Central memory CD4-positive, alpha-beta T cell (primary cell): ENCODE data around the gene HSPBAP1.
"Not testable (repeated sequence)": the region's sequence is repeated elsewhere in the genome, so short reads cannot be mapped to it uniquely, and the experiment has no call there.

Experiments
- DNase-seq: peaks from one replicate; pipeline ENCODE4 v3.0.0; 2022

HSPBAP1 gene

DNA sequence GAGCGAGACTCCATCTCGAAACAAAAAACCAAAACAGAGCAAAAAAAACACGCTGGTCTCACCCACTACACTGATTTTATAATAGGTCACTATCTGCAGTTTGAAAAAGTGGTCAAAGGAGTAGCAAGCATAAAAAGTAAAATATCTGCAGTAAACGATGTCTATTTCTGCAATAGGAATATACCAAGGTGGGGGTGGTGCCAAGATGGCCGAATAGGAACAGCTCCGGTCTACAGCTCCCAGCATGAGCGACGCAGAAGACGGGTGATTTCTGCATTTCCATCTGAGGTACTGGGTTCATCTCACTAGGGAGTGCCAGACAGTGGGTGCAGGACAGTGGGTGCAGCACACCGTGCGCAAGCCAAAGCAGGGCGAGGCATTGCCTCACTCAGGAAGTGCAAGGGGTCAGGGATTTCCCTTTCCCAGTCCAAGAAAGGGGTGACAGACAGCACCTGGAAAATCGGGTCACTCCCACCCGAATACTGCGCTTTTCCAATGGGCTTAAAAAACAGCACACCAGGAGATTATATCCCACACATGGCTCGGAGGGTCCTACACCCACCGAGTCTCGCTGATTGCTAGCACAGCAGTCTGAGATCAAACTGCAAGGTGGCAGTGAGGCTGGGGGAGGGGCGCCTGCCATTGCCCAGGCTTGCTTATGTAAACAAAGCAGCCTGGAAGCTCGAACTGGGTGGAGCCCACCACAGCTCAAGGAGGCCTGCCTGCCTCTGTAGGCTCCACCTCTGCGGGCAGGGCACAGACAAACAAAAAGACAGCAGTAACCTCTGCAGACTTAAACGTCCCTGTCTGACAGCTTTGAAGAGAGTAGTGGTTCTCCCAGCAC, 60.7 kb downstream of the HSPBAP1 start:
- not testable (repeated sequence) for DNase-seq

DNA sequence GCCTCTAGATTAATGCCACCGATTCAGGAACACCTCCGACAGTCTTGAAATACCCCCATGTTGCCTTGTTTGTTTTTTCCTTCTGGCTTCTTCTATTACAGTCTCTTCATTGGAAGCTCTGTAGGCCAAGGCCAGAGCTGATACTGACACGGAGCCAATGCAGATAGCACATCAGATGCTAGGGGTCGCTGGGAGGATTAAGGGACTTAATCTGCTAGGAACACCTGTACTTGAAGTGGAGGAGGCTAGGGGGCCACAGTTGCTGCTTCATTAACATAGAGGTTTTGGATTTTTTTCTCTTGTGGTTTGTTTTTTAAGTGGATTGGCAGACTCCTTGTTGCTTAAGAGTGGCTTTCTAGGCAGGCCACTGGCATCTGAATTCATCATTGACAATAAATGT, 63.4 kb downstream of the HSPBAP1 start:
- no peak for DNase-seq

DNA sequence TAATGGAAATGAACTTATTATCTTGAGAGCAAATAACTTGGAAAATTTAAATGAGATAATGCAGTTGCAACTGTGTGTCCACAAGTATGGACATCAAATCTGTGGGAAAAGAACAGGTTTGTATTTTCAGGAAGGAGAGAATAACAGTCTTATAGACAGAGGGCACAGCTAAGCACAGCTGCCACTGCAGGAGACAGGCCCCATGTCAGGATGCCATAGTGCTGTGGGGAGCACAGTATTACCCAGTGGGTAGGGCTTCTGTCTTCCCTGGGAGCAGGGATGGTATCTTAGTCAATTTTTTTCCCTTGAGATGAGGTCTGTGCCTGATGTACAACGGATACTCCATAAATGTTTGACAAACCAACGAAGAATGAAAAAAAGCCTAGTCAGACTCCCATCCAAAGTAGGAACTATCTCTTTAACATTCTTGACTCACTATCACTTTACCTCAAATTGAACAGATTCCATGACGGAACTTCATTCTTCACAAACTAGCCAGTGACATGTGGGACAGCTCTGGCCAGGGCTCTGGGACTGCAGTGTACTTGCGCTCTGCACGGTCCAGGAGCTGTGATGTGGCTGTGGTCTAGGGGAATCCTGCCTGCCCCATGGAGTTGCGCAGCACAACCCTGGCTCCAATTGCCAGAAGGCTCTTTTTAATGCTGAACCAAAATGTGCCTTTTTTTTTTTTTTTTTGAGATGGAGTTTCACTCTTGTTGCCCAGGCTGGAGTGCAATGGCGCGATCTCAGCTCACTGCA, 64.7 kb downstream of the HSPBAP1 start:
- DNase-seq: no peak

DNA sequence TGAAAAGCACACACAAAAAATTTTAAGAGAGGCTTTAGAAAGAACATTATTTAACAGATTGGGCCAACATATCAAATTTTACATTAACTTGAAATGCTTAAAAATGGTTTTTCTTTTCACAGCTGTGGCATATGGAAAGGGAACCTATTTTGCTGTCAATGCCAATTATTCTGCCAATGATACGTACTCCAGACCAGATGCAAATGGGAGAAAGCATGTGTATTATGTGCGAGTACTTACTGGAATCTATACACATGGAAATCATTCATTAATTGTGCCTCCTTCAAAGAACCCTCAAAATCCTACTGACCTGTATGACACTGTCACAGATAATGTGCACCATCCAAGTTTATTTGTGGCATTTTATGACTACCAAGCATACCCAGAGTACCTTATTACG, 65.4 kb downstream of the HSPBAP1 start:
- DNase-seq: no peak

DNA sequence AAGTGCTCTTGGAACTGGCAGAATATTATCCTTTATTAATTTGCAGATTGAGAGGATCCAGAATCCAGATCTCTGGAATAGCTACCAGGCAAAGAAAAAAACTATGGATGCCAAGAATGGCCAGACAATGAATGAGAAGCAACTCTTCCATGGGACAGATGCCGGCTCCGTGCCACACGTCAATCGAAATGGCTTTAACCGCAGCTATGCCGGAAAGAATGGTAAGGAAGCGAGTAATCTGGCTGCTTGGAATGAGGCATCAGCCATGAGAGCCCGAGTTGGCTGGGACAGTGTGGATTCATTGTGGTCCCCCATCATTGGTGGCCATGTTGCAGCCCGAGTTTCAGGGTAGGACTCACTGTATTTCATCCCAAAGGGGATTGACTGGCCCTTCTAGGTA, 65.9 kb downstream of the HSPBAP1 start:
- no peak for DNase-seq

DNA sequence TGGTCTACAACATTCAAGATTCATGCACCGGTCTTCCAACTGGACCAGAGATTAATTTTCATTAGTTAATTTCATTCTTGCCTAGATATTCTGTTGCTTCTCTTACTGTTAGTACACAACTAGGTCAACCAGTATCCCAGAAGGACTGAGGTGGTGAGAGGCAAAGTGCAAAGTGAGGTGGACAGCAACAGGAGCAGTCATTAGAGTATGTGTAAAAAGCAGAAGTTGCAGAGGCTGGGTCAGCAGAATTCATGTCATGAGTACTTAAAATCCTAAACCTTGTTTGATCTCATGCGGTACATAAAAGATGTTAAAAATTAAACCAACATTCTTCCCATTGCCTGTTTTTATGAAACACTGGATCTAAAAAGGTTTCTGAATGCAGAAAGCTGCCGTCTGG, 66.3 kb downstream of the HSPBAP1 start:
- no peak for DNase-seq

DNA sequence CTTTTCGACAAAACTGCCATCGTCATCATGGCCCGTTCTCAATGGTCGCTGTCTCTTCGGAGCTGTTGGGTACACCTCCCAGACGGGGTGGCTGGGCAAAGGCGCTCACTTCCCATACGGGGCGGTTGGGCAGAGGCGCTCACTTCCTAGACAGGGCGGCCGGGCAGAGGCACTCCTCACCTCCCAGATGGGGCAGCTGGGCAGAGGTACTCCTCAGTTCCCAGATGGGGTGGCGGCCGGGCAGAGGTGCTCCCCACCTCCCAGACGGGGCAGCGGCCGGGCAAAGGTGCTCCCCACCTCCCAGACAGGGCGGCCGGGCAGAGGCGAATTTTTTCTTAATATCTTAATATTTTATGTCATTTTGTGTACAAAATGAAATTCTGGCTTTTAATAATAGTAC, 68.5 kb downstream of the HSPBAP1 start:
- DNase-seq: no peak

DNA sequence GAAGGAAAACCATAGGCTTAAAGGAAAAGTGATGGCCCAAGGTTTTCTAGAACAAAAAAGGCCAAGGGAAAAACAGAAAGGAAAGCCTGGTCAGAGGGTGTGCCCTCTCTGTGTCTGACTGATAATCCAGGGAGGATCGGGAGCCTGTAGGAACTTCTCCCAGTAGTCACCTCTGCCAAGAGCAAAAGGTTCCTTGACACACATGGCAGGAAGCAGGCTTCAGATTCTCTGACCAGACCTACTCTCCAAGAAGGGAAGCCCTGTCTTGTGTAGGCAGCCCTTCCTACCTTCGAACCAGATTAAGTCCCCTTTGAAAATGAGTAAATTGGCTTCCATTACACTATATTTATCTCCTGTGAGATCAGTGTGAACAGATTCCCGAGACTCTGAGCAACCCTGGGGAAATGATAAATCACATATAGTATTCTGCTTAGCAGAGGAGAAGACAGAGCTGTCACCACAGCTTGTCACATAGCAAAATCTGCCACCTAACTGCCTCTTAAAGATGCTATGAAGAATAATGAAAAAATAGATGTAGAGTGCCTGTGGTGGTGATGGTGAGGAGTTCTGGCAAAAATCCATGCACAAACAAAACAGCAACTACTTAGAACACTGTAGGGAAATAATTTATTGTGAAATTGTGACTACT, 74.2 kb downstream of the HSPBAP1 start:
- no peak for DNase-seq

DNA sequence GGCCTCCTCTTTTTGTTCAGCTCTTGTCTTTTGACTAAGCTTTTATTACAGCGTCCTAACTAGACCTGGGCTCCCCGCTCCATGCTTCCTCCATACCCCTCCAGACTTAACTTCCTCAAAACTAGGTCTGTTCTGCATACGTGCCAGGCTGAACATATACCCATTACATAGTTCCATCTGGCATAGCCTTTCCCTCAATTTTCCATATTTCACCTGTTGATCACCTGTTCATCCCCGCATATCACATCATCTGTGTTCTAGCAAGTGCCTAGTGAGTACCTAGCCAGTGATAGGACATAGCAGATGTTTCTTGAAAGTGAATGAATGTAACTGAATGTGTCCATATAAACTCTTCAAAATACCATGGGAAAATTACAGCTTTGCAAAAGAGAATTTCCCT, 77.0 kb downstream of the HSPBAP1 start:
- no peak for DNase-seq

DNA sequence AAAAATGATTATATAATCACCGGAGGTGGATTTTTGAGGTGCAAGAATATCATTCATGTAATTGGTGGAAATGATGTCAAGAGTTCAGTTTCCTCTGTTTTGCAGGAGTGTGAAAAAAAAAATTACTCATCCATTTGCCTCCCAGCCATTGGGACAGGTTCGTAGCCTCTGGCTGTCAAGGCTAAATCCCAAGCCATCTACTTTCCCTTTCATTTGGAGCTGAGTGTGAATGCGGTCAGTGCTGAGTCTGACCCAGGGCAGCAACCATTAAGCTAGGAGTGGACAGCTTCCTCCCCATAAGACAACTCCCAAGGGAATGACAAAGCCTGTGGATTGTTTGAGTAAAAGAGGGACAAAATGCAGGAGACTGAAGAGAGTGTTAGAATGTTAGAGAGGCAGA, 79.4 kb downstream of the HSPBAP1 start:
- DNase-seq: no peak

DNA sequence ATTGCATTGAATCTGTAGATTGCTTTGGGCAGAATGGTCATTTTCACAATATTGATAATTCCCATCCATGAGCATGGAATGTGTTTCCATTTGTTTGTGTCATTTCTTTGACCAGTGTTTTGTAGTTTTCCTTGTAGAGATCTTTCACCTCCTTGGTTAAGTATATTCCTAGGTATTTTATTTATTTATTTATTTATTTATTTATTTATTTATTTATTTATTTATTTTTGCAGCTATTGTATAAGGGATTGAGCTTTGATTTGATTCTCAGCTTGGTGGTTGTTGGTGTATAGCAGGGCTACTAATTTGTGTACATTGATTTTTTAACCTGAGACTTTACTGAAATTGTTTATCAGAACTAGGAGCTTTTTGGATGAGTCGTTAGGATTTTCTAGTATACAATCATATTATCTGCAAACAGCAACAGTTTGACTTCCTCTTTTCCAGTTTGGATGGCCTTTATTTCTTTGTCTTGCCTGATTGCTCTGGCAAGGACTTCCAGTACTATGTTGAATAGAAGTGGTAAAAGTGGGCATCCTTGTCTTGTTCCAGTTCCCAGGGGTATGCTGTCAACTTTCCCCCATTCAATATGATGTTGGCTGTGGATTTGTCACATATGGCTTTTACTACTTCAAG, 82.9 kb downstream of the HSPBAP1 start:
- DNase-seq: not testable (repeated sequence)

DNA sequence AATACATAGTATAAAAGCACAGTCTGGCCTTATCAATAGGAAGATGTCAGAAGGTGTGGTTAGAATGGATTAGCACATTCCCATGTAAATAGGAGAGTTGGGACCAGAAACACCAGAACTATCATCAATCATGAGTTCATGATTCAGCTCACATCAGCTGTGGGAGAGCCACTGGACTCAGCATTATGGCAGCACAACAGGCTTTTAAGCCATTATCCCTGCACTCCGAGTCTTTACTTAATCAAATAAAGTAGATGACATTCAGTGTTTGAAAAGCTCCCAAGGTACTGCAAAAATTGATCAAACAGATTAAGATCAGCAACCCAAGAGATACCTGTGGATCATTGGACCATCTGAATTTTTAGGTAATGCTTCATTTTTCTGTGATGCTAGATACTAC, 88.3 kb downstream of the HSPBAP1 start:
- DNase-seq: no peak

DNA sequence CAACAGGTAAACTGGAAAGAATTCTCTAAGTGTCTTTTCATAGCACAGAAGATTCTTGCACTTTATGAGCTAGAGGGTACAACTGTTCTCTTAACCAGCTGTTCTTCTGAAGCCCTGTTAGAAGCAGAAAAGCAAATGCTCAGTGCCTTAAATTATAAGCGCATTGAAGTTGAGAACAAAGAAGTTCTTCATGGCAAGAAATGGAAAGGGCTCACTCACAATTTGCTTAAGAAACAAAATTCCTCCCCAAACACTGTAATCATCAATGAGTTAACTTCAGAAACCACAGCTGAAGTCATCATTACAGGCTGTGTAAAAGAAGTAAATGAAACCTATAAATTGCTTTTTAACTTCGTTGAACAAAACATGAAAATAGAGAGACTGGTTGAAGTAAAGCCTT, 93.4 kb downstream of the HSPBAP1 start:
- DNase-seq: no peak

DNA sequence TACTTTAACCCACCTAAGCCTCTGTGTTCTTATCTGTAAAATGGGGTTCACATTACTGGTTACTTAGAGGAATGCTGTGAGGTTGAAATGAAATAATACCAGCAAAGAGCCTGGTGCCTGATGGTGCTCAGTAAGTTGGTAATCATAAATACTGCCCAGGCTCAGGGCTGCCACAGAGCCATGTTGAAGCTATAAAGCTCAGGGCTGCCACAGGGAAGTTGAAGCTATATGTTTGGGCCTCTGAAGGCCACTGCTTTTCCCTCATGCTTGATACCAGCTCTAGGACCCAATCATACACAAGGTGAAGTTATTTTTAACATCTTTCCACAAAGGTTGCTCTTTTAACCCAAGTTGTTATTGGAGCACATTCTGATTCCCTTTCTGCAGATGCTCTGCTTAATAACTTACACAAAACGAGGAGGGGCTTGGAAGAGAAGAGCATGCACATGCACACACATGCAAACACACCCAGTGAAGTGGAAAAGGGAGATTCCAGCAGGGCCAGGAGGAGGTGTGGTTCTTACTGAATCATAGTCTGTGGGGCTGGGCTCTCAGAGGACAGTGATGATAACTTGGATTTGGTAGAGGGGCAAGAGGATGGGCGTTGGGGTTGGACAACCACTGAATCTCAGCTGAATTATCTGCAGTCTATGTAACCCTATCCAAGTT, 95.5 kb downstream of the HSPBAP1 start:
- DNase-seq: no peak

DNA sequence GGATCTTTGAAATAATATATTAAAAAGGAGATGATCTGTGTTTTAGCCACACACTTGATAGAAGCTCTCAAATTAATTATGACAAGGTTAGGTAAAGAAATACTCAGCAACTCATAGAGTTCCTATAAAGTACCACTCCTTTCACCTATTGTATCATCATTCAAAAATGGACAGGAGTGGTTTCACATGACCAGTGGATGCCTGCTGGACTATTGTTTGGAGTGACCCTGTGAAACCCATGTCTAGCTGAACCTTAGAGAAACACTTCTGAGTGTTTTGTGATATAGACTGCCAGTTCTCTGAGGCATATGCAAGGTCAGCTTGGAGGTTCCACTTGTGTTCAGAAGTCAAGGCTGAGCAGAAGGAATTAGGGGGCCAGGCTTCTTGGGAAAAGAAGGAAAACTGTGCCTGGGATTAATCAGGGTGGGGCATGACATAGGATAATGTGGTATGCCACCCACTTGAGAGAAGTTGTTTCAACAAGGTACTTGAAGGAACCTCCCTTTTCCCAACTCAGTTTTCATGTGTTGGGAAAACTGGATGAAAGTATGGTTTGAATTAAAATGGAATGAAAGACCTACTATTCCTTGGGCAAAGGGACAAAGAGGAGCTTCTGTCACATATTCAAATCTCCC, 97.6 kb downstream of the HSPBAP1 start:
- no peak for DNase-seq

DNA sequence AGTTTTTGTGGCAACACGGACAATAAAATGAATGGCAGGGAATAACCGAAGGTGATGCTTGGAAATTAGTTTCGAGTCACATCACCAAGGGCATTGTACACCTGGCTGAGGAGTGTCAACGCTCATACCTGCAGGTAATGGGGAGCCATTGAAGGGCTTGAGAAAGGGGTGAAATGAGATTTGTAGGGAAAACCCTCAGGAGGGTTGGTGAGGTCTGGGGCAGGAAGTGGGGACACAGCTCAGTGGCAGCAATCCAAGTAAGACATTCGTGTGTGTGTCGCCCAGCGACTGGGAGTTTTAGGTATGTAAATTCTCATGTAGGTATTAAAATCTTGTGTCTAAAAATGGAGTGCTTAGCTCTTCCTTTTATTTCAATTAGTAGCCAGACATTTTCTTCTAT, 98.7 kb downstream of the HSPBAP1 start:
- DNase-seq: no peak

DNA sequence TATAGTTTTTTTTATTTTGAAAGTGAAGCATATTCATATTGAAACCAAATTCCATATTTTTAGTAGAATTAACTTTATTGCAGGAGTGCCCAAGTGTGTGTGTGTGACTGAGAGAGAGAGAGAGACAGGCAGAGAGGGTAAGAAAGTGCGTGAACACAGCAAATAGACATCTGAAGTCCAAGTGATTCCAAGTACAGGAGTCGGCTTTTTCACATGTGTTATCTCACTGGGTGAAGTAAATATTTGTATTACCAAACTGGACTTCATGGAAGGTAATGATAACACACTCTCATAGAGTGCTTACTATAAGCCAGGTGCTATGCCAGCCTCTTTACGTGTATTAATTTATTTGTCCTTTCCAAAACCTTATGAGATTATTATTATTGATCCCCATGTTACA, 101.0 kb downstream of the HSPBAP1 start:
- no peak for DNase-seq

DNA sequence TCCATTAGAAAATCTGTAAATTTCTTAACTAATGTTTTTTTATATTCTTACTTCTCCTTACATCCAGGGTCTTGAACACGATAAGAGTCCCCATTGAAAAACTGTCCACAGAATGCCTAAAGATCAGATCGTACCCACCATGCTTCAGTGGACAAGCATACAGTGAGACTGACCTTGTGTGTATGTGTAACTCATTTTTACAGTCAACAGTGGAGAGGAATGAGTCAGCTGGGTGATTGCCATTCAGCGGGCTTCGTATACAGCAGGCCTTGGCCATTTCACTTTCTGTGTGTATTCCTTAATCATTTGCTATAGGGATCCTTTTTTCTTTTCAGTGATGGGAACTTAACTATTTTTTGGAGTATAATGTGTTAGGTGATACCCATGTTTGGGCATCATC, 102.4 kb downstream of the HSPBAP1 start:
- DNase-seq: no peak

DNA sequence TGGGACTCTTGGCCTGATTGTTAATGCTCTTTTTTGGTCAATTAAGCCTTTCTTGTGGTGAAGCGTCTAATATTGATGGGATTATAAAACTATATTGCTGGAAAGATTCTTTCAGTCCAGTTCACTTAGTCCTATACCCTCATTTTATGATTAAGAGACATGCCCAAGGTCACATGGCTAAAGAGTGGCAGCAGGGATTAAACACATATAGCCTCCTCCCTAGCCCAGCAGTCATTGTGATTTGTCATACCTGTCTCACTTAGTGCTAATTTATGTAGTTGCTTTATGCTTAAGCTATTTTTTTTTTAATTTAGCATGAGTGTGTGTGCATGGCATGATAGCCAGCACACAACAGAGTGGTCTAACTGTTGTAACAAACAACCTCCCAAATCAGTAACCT, 103.5 kb downstream of the HSPBAP1 start:
- no peak for DNase-seq
